Panc1 (cell line): ENCODE data around the gene JADE3. TPM values are rescaled to one million over a fixed set of nuclear protein-coding genes. Genes with fewer than 3 reads are reported as not detected.

Source experiments
- ATAC-seq: fragments of 200-7000 bp; cut with Tn5 transposase; 2 replicates; pipeline ENCODE4 v1.9.1; 2020; ENCODE audit warnings: mild to moderate bottlenecking, moderate library complexity
- BruUV-seq: library from RNA; stranded (reverse); fragments of 400-500 nt; replicated peaks from 2 replicates; lab custom pipeline; 2021; lab: Mats Ljungman, UMichigan
- CTCF ChIA-PET: fragments of 300-600 bp; sonication (Branson Sonifier 250); formaldehyde crosslinking; loops from one replicate; lab custom pipeline; 2022; ENCODE audit warnings: antibody characterized with exemption; lab: Charles Lee
- POLR2A ChIA-PET: fragments of 300-600 bp; sonication (Branson Sonifier 250); formaldehyde crosslinking; loops from one replicate; lab custom pipeline; 2022; ENCODE audit warnings: antibody characterized with exemption; lab: Charles Lee
- DNase-seq: peaks from one replicate; pipeline ENCODE4 v3.0.0-alpha.2; 2010; ENCODE audit warnings: low read depth, low spot score
- H3K27ac ChIP-seq: 2 replicates; pipeline ENCODE4 v1.5.1; 2011; ENCODE audit warnings: mild to moderate bottlenecking, low read length, inconsistent platforms
- H3K27me3 ChIP-seq: fragments of 200-500 bp; sonication (Bioruptor generic); 2 replicates; pipeline ENCODE4 v1.6.0; 2014; ENCODE audit warnings: low read length, inconsistent platforms; ENCODE audit not compliant: control insufficient read depth, insufficient read depth
- H3K36me3 ChIP-seq: fragments of 200-500 bp; sonication (Bioruptor generic); 2 replicates; pipeline ENCODE4 v1.5.1; 2014; ENCODE audit warnings: inconsistent platforms, mild to moderate bottlenecking, low read length, moderate library complexity; ENCODE audit not compliant: control insufficient read depth, insufficient read depth
- H3K4me1 ChIP-seq: 2 replicates; pipeline ENCODE4 v1.5.1; 2011; ENCODE audit warnings: inconsistent platforms, mild to moderate bottlenecking, low read length, moderate library complexity; ENCODE audit not compliant: control insufficient read depth, insufficient read depth
- H3K4me3 ChIP-seq, 2 experiments: 2 replicates each; pipeline ENCODE4 v1.5.1; 2011 to 2012; ENCODE audit warnings: low read depth in 2 of 2, low read length in 2 of 2, mild to moderate bottlenecking in 2 of 2, inconsistent platforms in 1 of 2, moderate library complexity in 1 of 2
- H3K9me3 ChIP-seq: fragments of 200-500 bp; sonication (Bioruptor generic); 2 replicates; pipeline ENCODE4 v1.5.1; 2014; ENCODE audit warnings: low read depth, mild to moderate bottlenecking, inconsistent platforms, low read length, moderate library complexity; ENCODE audit not compliant: control insufficient read depth, insufficient read depth
- POLR2AphosphoS5 ChIP-seq: IDR thresholded peaks from 2 replicates; pipeline ENCODE4 v1.6.1; 2012; ENCODE audit warnings: mild to moderate bottlenecking, low read depth, low read length, moderate library complexity
- REST ChIP-seq, 2 experiments: IDR thresholded peaks; 2 replicates each; pipeline ENCODE4 v1.6.1; 2011 to 2012; ENCODE audit warnings: low read depth in 2 of 2, control low read depth in 1 of 2, low read length in 1 of 2, mild to moderate bottlenecking in 1 of 2, moderate library complexity in 1 of 2; ENCODE audit not compliant: insufficient read depth in 1 of 2
- SIN3A ChIP-seq: IDR thresholded peaks from 2 replicates; pipeline ENCODE4 v1.6.1; 2012; ENCODE audit warnings: low read depth, mild to moderate bottlenecking, low read length, moderate library complexity, borderline replicate concordance; ENCODE audit not compliant: insufficient read depth
- TCF7L2 ChIP-seq: IDR thresholded peaks from 2 replicates; pipeline ENCODE4 v1.6.1; 2011; ENCODE audit warnings: mild to moderate bottlenecking, low read depth, low read length, inconsistent platforms
- in situ Hi-C: cut with HindIII; loops from 2 replicates; pipeline ENCODE4 v1.10.0; 2016; ENCODE audit warnings: low sequenced_read_pairs, low pct_unique_long_range_greater_than_20kb
- intact Hi-C: fragments of 100-400 bp; cut with micrococcal nuclease; formaldehyde crosslinking; loops from one replicate; pipeline ENCODE4 v1.10.0; 2022; ENCODE audit not compliant: unreplicated experiment
- total RNA-seq: library from RNA; stranded (reverse); gene quantifications from one replicate; pipeline ENCODE4 v1.2.1, GENCODE V29; 2021; ENCODE audit not compliant: unreplicated experiment
- TF ChIP-seq, protein P1 (sequence below): fragments of 450-650 bp; IDR thresholded peaks from 2 replicates; pipeline ENCODE4 v1.5.1; 2017; ENCODE audit warnings: mild to moderate bottlenecking

Gene JADE3
- total RNA-seq, 1 experiment from 2014 or later = 22.2 TPM

DNA sequence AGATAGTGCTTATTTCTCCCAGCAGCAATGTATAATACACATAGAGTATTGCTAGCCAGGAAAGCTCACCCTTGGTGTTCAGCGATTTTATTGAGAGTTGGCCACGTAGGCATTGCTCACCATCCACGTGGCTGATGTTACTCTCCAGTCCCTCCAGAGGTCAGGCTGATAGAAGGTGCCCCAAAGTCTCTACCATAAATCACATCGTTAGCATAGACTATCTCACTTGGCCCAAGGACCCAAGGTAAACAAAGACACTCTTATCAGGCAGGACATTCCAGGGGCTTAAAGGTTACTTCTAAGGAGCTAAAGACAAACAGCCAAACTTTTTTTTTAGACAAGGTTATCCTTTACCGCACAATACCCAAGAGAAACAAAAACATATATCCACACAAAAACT lies 135.8 kb downstream of the JADE3 start:
- Histone ChIP-seq H3K4me1 (no peaks in the 10 kb centered on the region), H3K36me3 (no peaks in the 10 kb centered on the region), H3K27ac (no peak overlapping the region), H3K9me3 (no peaks in the 10 kb centered on the region), H3K27me3 (no peaks in the 10 kb centered on the region), H3K4me3 (no peak overlapping the region)
- TF ChIP-seq, protein P1, sequence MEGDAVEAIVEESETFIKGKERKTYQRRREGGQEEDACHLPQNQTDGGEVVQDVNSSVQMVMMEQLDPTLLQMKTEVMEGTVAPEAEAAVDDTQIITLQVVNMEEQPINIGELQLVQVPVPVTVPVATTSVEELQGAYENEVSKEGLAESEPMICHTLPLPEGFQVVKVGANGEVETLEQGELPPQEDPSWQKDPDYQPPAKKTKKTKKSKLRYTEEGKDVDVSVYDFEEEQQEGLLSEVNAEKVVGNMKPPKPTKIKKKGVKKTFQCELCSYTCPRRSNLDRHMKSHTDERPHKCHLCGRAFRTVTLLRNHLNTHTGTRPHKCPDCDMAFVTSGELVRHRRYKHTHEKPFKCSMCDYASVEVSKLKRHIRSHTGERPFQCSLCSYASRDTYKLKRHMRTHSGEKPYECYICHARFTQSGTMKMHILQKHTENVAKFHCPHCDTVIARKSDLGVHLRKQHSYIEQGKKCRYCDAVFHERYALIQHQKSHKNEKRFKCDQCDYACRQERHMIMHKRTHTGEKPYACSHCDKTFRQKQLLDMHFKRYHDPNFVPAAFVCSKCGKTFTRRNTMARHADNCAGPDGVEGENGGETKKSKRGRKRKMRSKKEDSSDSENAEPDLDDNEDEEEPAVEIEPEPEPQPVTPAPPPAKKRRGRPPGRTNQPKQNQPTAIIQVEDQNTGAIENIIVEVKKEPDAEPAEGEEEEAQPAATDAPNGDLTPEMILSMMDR = no peak
- TF ChIP-seq SIN3A = no peak
- no peak for TF ChIP-seq TCF7L2
- no peak for TF ChIP-seq REST (IDR thresholded peaks at IDR 0.05; ENCODE audit: insufficient read depth in 1 of 2, low read depth in 2 of 2, low read length in 1 of 2)
- no peak for TF ChIP-seq POLR2AphosphoS5
- no peak for ATAC-seq
- in situ Hi-C loops = no loop called here
- BruUV-seq = no TSS peak
- POLR2A ChIA-PET = no interaction called here
- no peak for DNase-seq
- CTCF ChIA-PET = no interaction called here
- intact Hi-C loops = no loop called here

- ChIA-PET CTCF (no interaction called here), POLR2A (interaction anchor here (0.6 to 0.7 kb wide), 2 partner anchors 50 to 422 kb away, joined by 3 to 13 read pairs; no protein-coding TSS in a partner anchor)
- TF ChIP-seq TCF7L2 (no peak), SIN3A (no peak), REST (IDR thresholded peaks at IDR 0.05; ENCODE audit: insufficient read depth in 1 of 2, low read depth in 2 of 2, low read length in 1 of 2) (no peak), POLR2AphosphoS5 (no peak)
- TF ChIP-seq, protein P1 = no peak
- no peak for ATAC-seq
- DNase-seq = no peak
- H3K27ac ChIP-seq = no peak overlapping the region
- H3K4me3 ChIP-seq = no peak overlapping the region
- no peaks in the 10 kb centered on the region for H3K9me3 ChIP-seq
- no peaks in the 10 kb centered on the region for H3K27me3 ChIP-seq
- no TSS peak for BruUV-seq
- H3K36me3 ChIP-seq = no peaks in the 10 kb centered on the region
- intact Hi-C loops (no loop called here), in situ Hi-C loops (no loop called here)
- H3K4me1 ChIP-seq = no peaks in the 10 kb centered on the region
Measured at GRCh38 chrX:47059142-47059874, 147.1 kb downstream of the JADE3 start.
